Measurements from ENCODE around the gene LURAP1L.

LURAP1L gene

GRCh38 chr9:12774861-12775678 is at the start of gene LURAP1L:
TSS of gene LURAP1L (plus strand) at chr9:12775020. CDS start at chr9:12775716, 696 bp downstream.
- no peak for DNase-seq (ENCODE audit: low read depth)

GRCh38 chr9:12726795-12727194 is 48.0 kb upstream of the LURAP1L start:
- no peak for DNase-seq (ENCODE audit: low read depth)

GRCh38 chr9:12730198-12730597 is 44.6 kb upstream of the LURAP1L start:
- DNase-seq (ENCODE audit: low read depth) = no peak

GRCh38 chr9:12730927-12731326 is 43.9 kb upstream of the LURAP1L start:
- DNase-seq (ENCODE audit: low read depth) = no peak

- DNase-seq (ENCODE audit: low read depth) = no peak
These were observed 41.8 kb upstream of the LURAP1L start for GRCh38 chr9:12732971-12733370.

GRCh38 chr9:12735665-12736064 is 39.2 kb upstream of the LURAP1L start:
- no peak for DNase-seq (ENCODE audit: low read depth)

- DNase-seq (ENCODE audit: low read depth) = no peak
These were observed 36.9 kb upstream of the LURAP1L start for GRCh38 chr9:12737871-12738270.

GRCh38 chr9:12739014-12739652 is 35.7 kb upstream of the LURAP1L start:
- no peak for DNase-seq (ENCODE audit: low read depth)

GRCh38 chr9:12740845-12741244 is 34.0 kb upstream of the LURAP1L start:
- no peak for DNase-seq (ENCODE audit: low read depth)

GRCh38 chr9:12748016-12748415 is 26.8 kb upstream of the LURAP1L start:
- no peak for DNase-seq (ENCODE audit: low read depth)

GRCh38 chr9:12748954-12749353 is 25.9 kb upstream of the LURAP1L start:
- DNase-seq (ENCODE audit: low read depth) = no peak

GRCh38 chr9:12753931-12754330 is 20.9 kb upstream of the LURAP1L start:
- no peak for DNase-seq (ENCODE audit: low read depth)

- DNase-seq (ENCODE audit: low read depth) = no peak
These were observed 15.1 kb upstream of the LURAP1L start for GRCh38 chr9:12759761-12760160.

- no peak for DNase-seq (ENCODE audit: low read depth)
These were observed 14.1 kb upstream of the LURAP1L start for GRCh38 chr9:12760758-12761157.

- no peak for DNase-seq (ENCODE audit: low read depth)
These were observed 10.7 kb upstream of the LURAP1L start for GRCh38 chr9:12764150-12764549.

GRCh38 chr9:12765088-12765798 is 9.6 kb upstream of the LURAP1L start:
- no peak for DNase-seq (ENCODE audit: low read depth)

- no peak for DNase-seq (ENCODE audit: low read depth)
These were observed 8.5 kb upstream of the LURAP1L start for GRCh38 chr9:12766357-12766756.

GRCh38 chr9:12770261-12770660 is 4.6 kb upstream of the LURAP1L start:
- DNase-seq (ENCODE audit: low read depth) = no peak

GRCh38 chr9:12771891-12772290 is 2.9 kb upstream of the LURAP1L start:
- no peak for DNase-seq (ENCODE audit: low read depth)

GRCh38 chr9:12773562-12773961 is 1.3 kb upstream of the LURAP1L start:
- no peak for DNase-seq (ENCODE audit: low read depth)

GRCh38 chr9:12775679-12776512 is 1.1 kb downstream of the LURAP1L start:
- no peak for DNase-seq (ENCODE audit: low read depth)

- DNase-seq (ENCODE audit: low read depth) = no peak
These were observed 1.8 kb downstream of the LURAP1L start for GRCh38 chr9:12776513-12777055.
